Measurements from ENCODE around the gene VAV2.

The VAV2 gene

GRCh38 chr9:133779081-133779480, 213.0 kb downstream of the VAV2 start:
- DNase-seq (ENCODE audit: low spot score) = no peak
- no peak for TF ChIP-seq CTCF (IDR thresholded peaks at IDR 0.05; ENCODE audit: borderline replicate concordance, control extremely low read depth, extremely low read depth, insufficient read depth, missing control alignments)
- in situ Hi-C loops (cut with MboI; ENCODE audit: low sequenced_read_pairs, unreplicated experiment) = no loop called here

GRCh38 chr9:133778336-133779013, 213.6 kb downstream of the VAV2 start:
- no peak for DNase-seq (ENCODE audit: low spot score)
- in situ Hi-C loops (cut with MboI; ENCODE audit: low sequenced_read_pairs, unreplicated experiment) = no loop called here
- no peak for TF ChIP-seq CTCF (IDR thresholded peaks at IDR 0.05; ENCODE audit: borderline replicate concordance, control extremely low read depth, extremely low read depth, insufficient read depth, missing control alignments)

- in situ Hi-C loops (cut with MboI; ENCODE audit: low sequenced_read_pairs, unreplicated experiment) = no loop called here
- no peak for TF ChIP-seq CTCF (IDR thresholded peaks at IDR 0.05; ENCODE audit: borderline replicate concordance, control extremely low read depth, extremely low read depth, insufficient read depth, missing control alignments)
- no peak for DNase-seq (ENCODE audit: low spot score)
Observed at GRCh38 chr9:133777871-133778270, 214.3 kb downstream of the VAV2 start.

- no peak for TF ChIP-seq CTCF (IDR thresholded peaks at IDR 0.05; ENCODE audit: borderline replicate concordance, control extremely low read depth, extremely low read depth, insufficient read depth, missing control alignments)
- in situ Hi-C loops (cut with MboI; ENCODE audit: low sequenced_read_pairs, unreplicated experiment) = no loop called here
- DNase-seq (ENCODE audit: low spot score) = no peak
Observed at GRCh38 chr9:133777068-133777791, 214.9 kb downstream of the VAV2 start.

- no peak for TF ChIP-seq CTCF (IDR thresholded peaks at IDR 0.05; ENCODE audit: borderline replicate concordance, control extremely low read depth, extremely low read depth, insufficient read depth, missing control alignments)
- DNase-seq (ENCODE audit: low spot score) = no peak
- in situ Hi-C loops (cut with MboI; ENCODE audit: low sequenced_read_pairs, unreplicated experiment) = no loop called here
Observed at GRCh38 chr9:133775951-133776905, 215.9 kb downstream of the VAV2 start.

GRCh38 chr9:133775291-133775690, 216.8 kb downstream of the VAV2 start:
- DNase-seq (ENCODE audit: low spot score) = no peak
- no peak for TF ChIP-seq CTCF (IDR thresholded peaks at IDR 0.05; ENCODE audit: borderline replicate concordance, control extremely low read depth, extremely low read depth, insufficient read depth, missing control alignments)
- in situ Hi-C loops (cut with MboI; ENCODE audit: low sequenced_read_pairs, unreplicated experiment) = no loop called here

All from GM13976 (cell line).